Left lung (tissue), 10 donors: Measurements from ENCODE around the gene ADD2. TPM values are rescaled to one million over a fixed set of nuclear protein-coding genes. Genes with fewer than 3 reads are reported as not detected.
A peak's percentile ranks its signal among the peaks of the same experiment; 100 is the strongest.

ENCODE experiments used
- ATAC-seq: fragments of 200-7000 bp; cut with Tn5 transposase; one replicate; pipeline ENCODE4 v1.9.1; 2020; ENCODE audit warnings: moderate library complexity
- DNase-seq, 4 donors: peaks; one replicate each; pipeline ENCODE4 v3.0.0-alpha.2; 2013 to 2020
- H3K27ac ChIP-seq, 2 donors: fragments of 200-600 bp; sonication (generic) in 1 of 2; one replicate each; pipeline versions ENCODE4 v1.5.0 to v1.8.0; 2020 to 2021
- H3K27me3 ChIP-seq, 2 donors: fragments of 200-600 bp; sonication (generic) in 1 of 2; one replicate each; pipeline versions ENCODE4 v1.5.0 to v1.8.0; 2020 to 2021
- H3K36me3 ChIP-seq, 2 donors: fragments of 200-600 bp; sonication (generic) in 1 of 2; one replicate each; pipeline versions ENCODE4 v1.5.0 to v1.8.0; 2020 to 2021
- H3K4me1 ChIP-seq, 2 donors: fragments of 200-600 bp; one replicate each; pipeline ENCODE4 v1.8.0; 2021
- H3K4me3 ChIP-seq, 2 donors: fragments of 200-600 bp; sonication (generic) in 1 of 2; one replicate each; pipeline versions ENCODE4 v1.5.0 to v1.8.0; 2020 to 2021; ENCODE audit warnings: mild to moderate bottlenecking in 1 of 2
- H3K9me3 ChIP-seq, 2 donors: fragments of 200-600 bp; sonication (generic) in 1 of 2; one replicate each; pipeline versions ENCODE4 v1.5.0 to v1.8.0; 2020 to 2021
- CTCF ChIP-seq, 2 donors: fragments of 200-600 bp; sonication (generic) in 1 of 2; IDR thresholded peaks; one replicate each; pipeline versions ENCODE4 v1.5.0 to v1.8.0; 2021; ENCODE audit warnings: antibody characterized with exemption in 2 of 2
- intact Hi-C, 2 donors: fragments of 100-400 bp; cut with DNase I; formaldehyde crosslinking; loops; one replicate each; pipeline versions ENCODE4 v1.11.2 to v1.14.2; 2022
- polyA plus RNA-seq, 6 donors: library from polyadenylated mRNA; unstranded; fragments of 120-200 nt; gene quantifications; one replicate each; pipeline ENCODE4 v1.2.1, GENCODE V29; 2013; ENCODE audit not compliant: insufficient read length in 6 of 6
- total RNA-seq, 2 donors: library from RNA; stranded (reverse); fragmentation: NEBNext Ultra II Directional; extraction: Animal tissue kit (Norgen Biotek cat#: 25700); gene quantifications; one replicate each; pipeline ENCODE4 v1.2.1, GENCODE V29; 2021
- donor health status: DM: no; HTN: yes; CAD: no.
- donor health status: DM: no; HTN: no; CAD: no.

The ADD2 gene
- total and polyA plus RNA-seq, 8 donors = 0.92 to 12.2 (median 6.5) TPM

GRCh38 chr2:70793450-70793849 lies 25.4 kb upstream of the ADD2 start:
- intact Hi-C loops = loop anchor here in 1 of 2 donors (10.0 kb wide), 1 partner anchor 151 kb away; no protein-coding TSS in a partner anchor
- Histone ChIP-seq H3K27ac (no peak overlapping the region), H3K4me3 (no peak overlapping the region), H3K9me3 (no peaks in the 10 kb centered on the region), H3K4me1 (peaks cover 0 to 23% of the 10 kb centered on the region in 2 donors), H3K36me3 (no peaks in the 10 kb centered on the region), H3K27me3 (peaks cover 31 to 37% of the 10 kb centered on the region in 2 donors)
- TF ChIP-seq CTCF (IDR thresholded peaks at IDR 0.05) = no peak
- DNase-seq (no peak), ATAC-seq (no peak)

GRCh38 chr2:70790136-70790828 lies 22.3 kb upstream of the ADD2 start, which contains the start of gene FIGLA:
Gene FIGLA (minus strand): TSS chr2:70790643. CDS start chr2:70790638, 5 bp downstream.
- intact Hi-C loops = loop anchor here in 1 of 2 donors (10.0 kb wide), 1 partner anchor 155 kb away; no protein-coding TSS in a partner anchor

GRCh38 chr2:70789304-70790135 lies 21.5 kb upstream of the ADD2 start:
- no peak overlapping the region for H3K27ac ChIP-seq
- ATAC-seq = peak; percentile 95
- H3K36me3 ChIP-seq = no peaks in the 10 kb centered on the region
- H3K4me1 ChIP-seq = peaks cover 0 to 23% of the 10 kb centered on the region in 2 donors
- H3K4me3 ChIP-seq = no peak overlapping the region
- DNase-seq = peak; percentile 59 to 81 (median 66)
- peaks cover 47 to 71% of the 10 kb centered on the region in 2 donors for H3K27me3 ChIP-seq
- no peaks in the 10 kb centered on the region for H3K9me3 ChIP-seq
- peak; percentile 30 to 49 for TF ChIP-seq CTCF (IDR thresholded peaks at IDR 0.05)
- intact Hi-C loops = loop anchor here in 1 of 2 donors (5.0 to 10.0 kb wide), 2 partner anchors 137 to 155 kb away; no protein-coding TSS in a partner anchor

More at GRCh38 chr2:70790136-70790828, 22.3 kb upstream of the ADD2 start, which contains the start of gene FIGLA:
- H3K9me3 ChIP-seq = no peaks in the 10 kb centered on the region
- TF ChIP-seq CTCF (IDR thresholded peaks at IDR 0.05) = no peak
- peak; percentile 31 for ATAC-seq
- peaks cover 0 to 23% of the 10 kb centered on the region in 2 donors for H3K4me1 ChIP-seq
- peak in 1 of 4 donors; percentile 79 for DNase-seq
- H3K36me3 ChIP-seq = no peaks in the 10 kb centered on the region
- no peak within 1 kb of the TSS for H3K4me3 ChIP-seq
- H3K27me3 ChIP-seq = peaks cover 47 to 68% of the 10 kb centered on the region in 2 donors
- H3K27ac ChIP-seq = no peak within 1 kb of the TSS

- H3K27me3 ChIP-seq = peaks cover 31 to 58% of the 10 kb centered on the region in 2 donors
- H3K36me3 ChIP-seq = no peaks in the 10 kb centered on the region
- intact Hi-C loops = loop anchor here in 1 of 2 donors (5.0 kb wide), 1 partner anchor 133 kb away; no protein-coding TSS in a partner anchor
- DNase-seq (peak in 2 of 4 donors; percentile 22 to 60), ATAC-seq (peak; percentile 73)
- H3K4me3 ChIP-seq = no peak overlapping the region
- TF ChIP-seq CTCF (IDR thresholded peaks at IDR 0.05) = peak; percentile 8 to 27
- H3K27ac ChIP-seq = no peak overlapping the region
- no peaks in the 10 kb centered on the region for H3K9me3 ChIP-seq
- H3K4me1 ChIP-seq = peaks cover 0 to 11% of the 10 kb centered on the region in 2 donors
Observed at GRCh38 chr2:70785137-70785911, 17.3 kb upstream of the ADD2 start.
